GM12878 (cell line): ENCODE results near the gene SENP8. TPM values are rescaled to one million over a fixed set of nuclear protein-coding genes. Genes with fewer than 3 reads are reported as not detected.

Experiments used
- ATAC-seq: fragments of 200-7000 bp; cut with Tn5 transposase; 3 replicates; pipeline ENCODE4 v1.9.1; 2020; ENCODE audit warnings: mild to moderate bottlenecking, moderate library complexity
- BruUV-seq: library from RNA; stranded (reverse); fragments of 400-500 nt; replicated peaks from 2 replicates; lab custom pipeline; 2021; lab: Mats Ljungman, UMichigan
- CTCF ChIA-PET: fragments of 300-600 bp; sonication (Branson Sonifier 250); formaldehyde crosslinking; extraction: SDS; loops from one replicate; lab custom pipeline; 2021; ENCODE audit warnings: inconsistent platforms; lab: Yijun Ruan, JAX
- POLR2A ChIA-PET: fragments of 350-600 bp; formaldehyde crosslinking; extraction: SDS; loops from one replicate; lab custom pipeline; 2021; ENCODE audit warnings: inconsistent platforms; lab: Charles Lee
- RAD21 ChIA-PET: fragments of 300-600 bp; sonication (Branson Sonifier 250); formaldehyde crosslinking; loops from one replicate; lab custom pipeline; 2023; ENCODE audit warnings: antibody characterized with exemption; ENCODE audit not compliant: unreplicated experiment; lab: Charles Lee
- SMC1A ChIA-PET: fragments of 300-600 bp; sonication (Branson Sonifier 250); formaldehyde crosslinking; loops from one replicate; lab custom pipeline; 2023; ENCODE audit not compliant: unreplicated experiment, uncharacterized antibody; lab: Charles Lee
- DNase-seq: peaks from one replicate; pipeline ENCODE4 v3.0.0-alpha.2; 2011; ENCODE audit warnings: low read depth, low spot score
- FAIRE-seq: peaks from 3 replicates; lab custom pipeline; 2011; peaks lifted over from hg19 to GRCh38; lab: Jason Lieb, UNC
- H2AFZ ChIP-seq: 2 replicates; pipeline ENCODE4 v1.6.0; 2011; ENCODE audit warnings: low read depth, low read length, control low read depth; ENCODE audit not compliant: control insufficient read depth
- H3K27ac ChIP-seq: 2 replicates; pipeline ENCODE4 v1.5.1; 2011; ENCODE audit warnings: control low read depth; ENCODE audit not compliant: control insufficient read depth, insufficient read depth
- H3K27me3 ChIP-seq, 2 experiments: replicated peaks in 1 of 2; 2 replicates each; pipeline versions ENCODE4 v1.6.0 to v1.6.1; 2011; ENCODE audit warnings: low read length in 1 of 2; ENCODE audit not compliant: control insufficient read depth in 2 of 2, insufficient read depth in 2 of 2
- H3K36me3 ChIP-seq, 2 experiments: 2 replicates each; pipeline ENCODE4 v1.5.1; 2011; ENCODE audit warnings: low read length in 1 of 2; ENCODE audit not compliant: control insufficient read depth in 2 of 2, insufficient read depth in 2 of 2
- H3K4me1 ChIP-seq: 2 replicates; pipeline ENCODE4 v1.6.1; 2011; ENCODE audit warnings: mild to moderate bottlenecking, low read length, moderate library complexity, mixed read lengths; ENCODE audit not compliant: control insufficient read depth, insufficient read depth
- H3K4me2 ChIP-seq: 2 replicates; pipeline ENCODE4 v1.6.0; 2011; ENCODE audit warnings: control low read depth; ENCODE audit not compliant: control insufficient read depth, insufficient read depth
- H3K4me3 ChIP-seq: fragments of 200-600 bp; sonication (generic); 2 replicates; pipeline ENCODE4 v1.5.1; 2016
- H3K79me2 ChIP-seq: 2 replicates; pipeline ENCODE4 v1.6.0; 2011; ENCODE audit warnings: low read length; ENCODE audit not compliant: control insufficient read depth, insufficient read depth
- H3K9ac ChIP-seq: 2 replicates; pipeline ENCODE4 v1.8.0; 2011; ENCODE audit warnings: low read length, control low read depth, mixed read lengths; ENCODE audit not compliant: control insufficient read depth, insufficient read depth
- H3K9me3 ChIP-seq: replicated peaks from 3 replicates; pipeline ENCODE4 v1.5.1; 2011; ENCODE audit warnings: mild to moderate bottlenecking, low read length; ENCODE audit not compliant: control insufficient read depth, insufficient read depth
- H4K20me1 ChIP-seq: 2 replicates; pipeline ENCODE4 v1.6.0; 2011; ENCODE audit not compliant: control insufficient read depth, insufficient read depth
- CEBPZ ChIP-seq: fragments of 150-350 bp; IDR thresholded peaks from 2 replicates; pipeline ENCODE4 v1.6.1; 2016; ENCODE audit warnings: low read depth, low read length
- KDM1A ChIP-seq: fragments of 200-600 bp; sonication (generic); IDR thresholded peaks from 2 replicates; pipeline ENCODE4 v1.6.1; 2016; ENCODE audit warnings: borderline replicate concordance
- NFYA ChIP-seq: IDR thresholded peaks from 2 replicates; pipeline ENCODE4 v1.6.1; 2011; ENCODE audit warnings: low read depth, mild to moderate bottlenecking, low read length, improper control_type of control experiment, borderline replicate concordance
- NR2F1 ChIP-seq: fragments of 450-650 bp; conservative IDR thresholded peaks from 2 replicates; pipeline ENCODE4 v1.6.1; 2017; ENCODE audit warnings: mild to moderate bottlenecking
- TCF3 ChIP-seq: IDR thresholded peaks from 2 replicates; pipeline ENCODE4 v1.6.1; 2012; ENCODE audit warnings: low read depth, mild to moderate bottlenecking, low read length, borderline replicate concordance; ENCODE audit not compliant: insufficient read depth
- TCF7 ChIP-seq: IDR thresholded peaks from 2 replicates; pipeline ENCODE4 v1.6.1; 2014; ENCODE audit warnings: antibody characterized with exemption, borderline replicate concordance
- WGBS: methylation state at CpG from one replicate; pipeline ENCODE4 v1.1.6; 2016; ENCODE audit warnings: low lambda C conversion rate; ENCODE audit not compliant: insufficient replicate concordance, insufficient coverage; ENCODE audit errors: missing lambda C conversion rate; 5-methylcytosine and 5-hydroxymethylcytosine counted together
- in situ Hi-C: fragments of 300-500 bp; cut with MboI; formaldehyde crosslinking; loops from 9 replicates; pipeline ENCODE4 v1.14.3; 2018; ENCODE audit warnings: mixed read lengths
- intact Hi-C: fragments of 100-400 bp; cut with micrococcal nuclease; formaldehyde crosslinking; loops from one replicate; pipeline ENCODE4 v1.14.2; 2022; ENCODE audit not compliant: unreplicated experiment
- polyA plus RNA-seq, 11 experiments: library from polyadenylated mRNA; depleted of rRNA in 4 of 11; unstranded in 6 of 11; stranded (reverse) in 5 of 11; fragments of >200 nt; fragmentation: Nextera tagmentation in 4 of 11; fragmentation: Illumina TruSeq in 1 of 11; extraction: Ambion mirVana in 4 of 11; extraction: Trizol in 1 of 11; gene quantifications; 1 replicate in 1 of 11; 2 replicates in 10 of 11; pipeline versions ENCODE4 v1.2.1 to v1.2.3, GENCODE V29; 2011 to 2016; ENCODE audit warnings: inconsistent platforms in 2 of 11, missing spikeins in 2 of 11, low read depth in 1 of 11
- total RNA-seq, 4 experiments: library from RNA; depleted of rRNA in 3 of 4; stranded (reverse); fragments of >200 nt in 3 of 4; fragmentation: Illumina TruSeq in 1 of 4; extraction: Trizol in 1 of 4; gene quantifications; 2 replicates each; pipeline versions ENCODE4 v1.2.1 to v1.2.3, GENCODE V29; 2013 to 2021
- TF ChIP-seq, protein P1 (sequence below): fragments of 450-650 bp; formaldehyde crosslinking; IDR thresholded peaks from 2 replicates; pipeline ENCODE4 v1.5.0; 2022; ENCODE audit warnings: mild to moderate bottlenecking, missing genetic modification characterization
- TF ChIP-seq, protein P2 (sequence below): fragments of 450-650 bp; IDR thresholded peaks from 2 replicates; pipeline ENCODE4 v1.6.1; 2017; ENCODE audit warnings: mild to moderate bottlenecking, moderate library complexity

The SENP8 gene
- total and polyA plus RNA-seq, 10 of the 15 experiments (the other 5 are each of a cell fraction or from before 2014, with no cell fraction given) = 0.87 to 5.6 (median 2.2) TPM

GRCh38 chr15:72106068-72106467, 12.1 kb upstream of the SENP8 start (continued):
- TF ChIP-seq, protein P1, sequence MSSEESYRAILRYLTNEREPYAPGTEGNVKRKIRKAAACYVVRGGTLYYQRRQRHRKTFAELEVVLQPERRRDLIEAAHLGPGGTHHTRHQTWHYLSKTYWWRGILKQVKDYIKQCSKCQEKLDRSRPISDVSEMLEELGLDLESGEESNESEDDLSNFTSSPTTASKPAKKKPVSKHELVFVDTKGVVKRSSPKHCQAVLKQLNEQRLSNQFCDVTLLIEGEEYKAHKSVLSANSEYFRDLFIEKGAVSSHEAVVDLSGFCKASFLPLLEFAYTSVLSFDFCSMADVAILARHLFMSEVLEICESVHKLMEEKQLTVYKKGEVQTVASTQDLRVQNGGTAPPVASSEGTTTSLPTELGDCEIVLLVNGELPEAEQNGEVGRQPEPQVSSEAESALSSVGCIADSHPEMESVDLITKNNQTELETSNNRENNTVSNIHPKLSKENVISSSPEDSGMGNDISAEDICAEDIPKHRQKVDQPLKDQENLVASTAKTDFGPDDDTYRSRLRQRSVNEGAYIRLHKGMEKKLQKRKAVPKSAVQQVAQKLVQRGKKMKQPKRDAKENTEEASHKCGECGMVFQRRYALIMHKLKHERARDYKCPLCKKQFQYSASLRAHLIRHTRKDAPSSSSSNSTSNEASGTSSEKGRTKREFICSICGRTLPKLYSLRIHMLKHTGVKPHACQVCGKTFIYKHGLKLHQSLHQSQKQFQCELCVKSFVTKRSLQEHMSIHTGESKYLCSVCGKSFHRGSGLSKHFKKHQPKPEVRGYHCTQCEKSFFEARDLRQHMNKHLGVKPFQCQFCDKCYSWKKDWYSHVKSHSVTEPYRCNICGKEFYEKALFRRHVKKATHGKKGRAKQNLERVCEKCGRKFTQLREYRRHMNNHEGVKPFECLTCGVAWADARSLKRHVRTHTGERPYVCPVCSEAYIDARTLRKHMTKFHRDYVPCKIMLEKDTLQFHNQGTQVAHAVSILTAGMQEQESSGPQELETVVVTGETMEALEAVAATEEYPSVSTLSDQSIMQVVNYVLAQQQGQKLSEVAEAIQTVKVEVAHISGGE (CRISPR knock-in tag) = no peak

- Histone ChIP-seq H3K27ac (no peak overlapping the region), H3K27me3 (no peaks in the 10 kb centered on the region), H3K9ac (no peak overlapping the region), H4K20me1 (no peaks in the 10 kb centered on the region), H3K4me3 (no peak overlapping the region), H3K9me3 (no peaks in the 10 kb centered on the region), H3K79me2 (peaks cover 8% of the 10 kb centered on the region), H3K36me3 (no peaks in the 10 kb centered on the region), H2AFZ (no peak overlapping the region), H3K4me2 (no peak overlapping the region), H3K4me1 (no peaks in the 10 kb centered on the region)
- ATAC-seq (no peak), FAIRE-seq (no peak), DNase-seq (no peak)
- ChIA-PET POLR2A (interaction anchor here (0.6 kb wide), 1 partner anchor 17 kb away, joined by 3 read pairs; no protein-coding TSS in a partner anchor), CTCF (no interaction called here), SMC1A (interaction anchor here (0.7 kb wide), 1 partner anchor 135 kb away, joined by 3 read pairs; no protein-coding TSS in a partner anchor), RAD21 (no interaction called here)
- no TSS peak for BruUV-seq
- 94% methylated on average over 3 of the region's 3 CpGs for WGBS
- TF ChIP-seq TCF7 (no peak), NFYA (no peak), KDM1A (no peak), NR2F1 (no peak), TCF3 (no peak), CEBPZ (no peak)
- TF ChIP-seq, protein P2, sequence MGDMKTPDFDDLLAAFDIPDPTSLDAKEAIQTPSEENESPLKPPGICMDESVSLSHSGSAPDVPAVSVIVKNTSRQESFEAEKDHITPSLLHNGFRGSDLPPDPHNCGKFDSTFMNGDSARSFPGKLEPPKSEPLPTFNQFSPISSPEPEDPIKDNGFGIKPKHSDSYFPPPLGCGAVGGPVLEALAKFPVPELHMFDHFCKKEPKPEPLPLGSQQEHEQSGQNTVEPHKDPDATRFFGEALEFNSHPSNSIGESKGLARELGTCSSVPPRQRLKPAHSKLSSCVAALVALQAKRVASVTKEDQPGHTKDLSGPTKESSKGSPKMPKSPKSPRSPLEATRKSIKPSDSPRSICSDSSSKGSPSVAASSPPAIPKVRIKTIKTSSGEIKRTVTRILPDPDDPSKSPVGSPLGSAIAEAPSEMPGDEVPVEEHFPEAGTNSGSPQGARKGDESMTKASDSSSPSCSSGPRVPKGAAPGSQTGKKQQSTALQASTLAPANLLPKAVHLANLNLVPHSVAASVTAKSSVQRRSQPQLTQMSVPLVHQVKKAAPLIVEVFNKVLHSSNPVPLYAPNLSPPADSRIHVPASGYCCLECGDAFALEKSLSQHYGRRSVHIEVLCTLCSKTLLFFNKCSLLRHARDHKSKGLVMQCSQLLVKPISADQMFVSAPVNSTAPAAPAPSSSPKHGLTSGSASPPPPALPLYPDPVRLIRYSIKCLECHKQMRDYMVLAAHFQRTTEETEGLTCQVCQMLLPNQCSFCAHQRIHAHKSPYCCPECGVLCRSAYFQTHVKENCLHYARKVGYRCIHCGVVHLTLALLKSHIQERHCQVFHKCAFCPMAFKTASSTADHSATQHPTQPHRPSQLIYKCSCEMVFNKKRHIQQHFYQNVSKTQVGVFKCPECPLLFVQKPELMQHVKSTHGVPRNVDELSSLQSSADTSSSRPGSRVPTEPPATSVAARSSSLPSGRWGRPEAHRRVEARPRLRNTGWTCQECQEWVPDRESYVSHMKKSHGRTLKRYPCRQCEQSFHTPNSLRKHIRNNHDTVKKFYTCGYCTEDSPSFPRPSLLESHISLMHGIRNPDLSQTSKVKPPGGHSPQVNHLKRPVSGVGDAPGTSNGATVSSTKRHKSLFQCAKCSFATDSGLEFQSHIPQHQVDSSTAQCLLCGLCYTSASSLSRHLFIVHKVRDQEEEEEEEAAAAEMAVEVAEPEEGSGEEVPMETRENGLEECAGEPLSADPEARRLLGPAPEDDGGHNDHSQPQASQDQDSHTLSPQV = no peak
- intact Hi-C loops (no loop called here), in situ Hi-C loops (no loop called here)
Measured at GRCh38 chr15:72110355-72110754, 7.8 kb upstream of the SENP8 start.
